Inferior parietal cortex (tissue), 1 donor: ENCODE measurements around the gene TMEM143.
A peak's percentile ranks its signal among the peaks of the same experiment; 100 is the strongest.
"Not testable (repeated sequence)": the region's sequence is repeated elsewhere in the genome, so short reads cannot be mapped to it uniquely, and the experiment has no call there.

Source experiments
- DNase-seq: peaks from one replicate; pipeline ENCODE4 v3.0.0-alpha.2; 2016; ENCODE audit errors: extremely low spot score

The TMEM143 gene

DNA sequence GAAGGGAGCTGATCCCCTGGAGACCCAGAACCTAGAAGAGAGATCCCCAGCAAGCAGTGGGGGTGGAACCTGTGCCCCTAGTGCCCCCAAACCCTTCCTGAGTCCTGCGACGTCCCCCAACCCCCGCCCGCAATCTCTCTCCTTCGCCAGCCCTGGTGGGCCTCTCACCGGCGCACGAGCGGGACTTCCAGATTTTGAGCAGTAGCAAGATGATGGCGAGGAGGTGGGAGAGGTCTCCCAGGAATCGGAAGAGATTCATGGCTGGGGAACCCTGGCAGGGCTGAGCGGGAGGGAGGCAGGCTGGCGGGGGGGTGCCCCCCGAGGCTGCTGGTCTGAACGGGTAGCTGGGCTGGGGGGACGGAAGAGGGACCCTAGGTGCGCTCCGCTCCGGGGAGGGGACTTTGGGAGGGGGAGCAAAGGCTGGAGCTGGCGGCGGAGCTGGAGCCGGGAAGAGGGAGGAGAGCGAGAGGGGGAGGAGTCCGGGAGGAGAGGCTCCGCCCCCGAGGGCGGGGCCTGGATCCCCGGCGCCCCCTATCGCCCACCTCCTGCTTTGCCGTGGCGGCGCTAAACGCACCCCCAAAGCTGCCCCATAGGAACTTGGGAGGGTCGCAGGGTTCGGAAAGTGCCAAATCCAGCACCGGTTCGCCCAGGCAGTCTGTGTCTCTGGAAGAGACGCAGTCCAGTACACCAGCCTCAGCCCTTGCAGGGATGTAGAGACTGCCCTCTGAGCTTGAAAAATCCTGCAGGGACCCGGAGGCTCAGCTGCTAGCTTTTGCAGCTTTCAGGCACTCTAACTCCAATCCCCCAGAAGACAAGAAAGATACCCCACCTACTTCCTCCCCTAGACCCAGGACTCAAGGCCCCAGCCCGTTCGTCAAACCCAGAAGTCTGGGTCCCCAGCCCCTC, 27.6 kb upstream of the TMEM143 start, which contains the start of gene KDELR1:
TSS of gene KDELR1 (minus strand) at position 452 of the 906 bp plus-strand sequence. CDS start at position 259, 193 bp downstream.
- peak; percentile 80 for DNase-seq

DNA sequence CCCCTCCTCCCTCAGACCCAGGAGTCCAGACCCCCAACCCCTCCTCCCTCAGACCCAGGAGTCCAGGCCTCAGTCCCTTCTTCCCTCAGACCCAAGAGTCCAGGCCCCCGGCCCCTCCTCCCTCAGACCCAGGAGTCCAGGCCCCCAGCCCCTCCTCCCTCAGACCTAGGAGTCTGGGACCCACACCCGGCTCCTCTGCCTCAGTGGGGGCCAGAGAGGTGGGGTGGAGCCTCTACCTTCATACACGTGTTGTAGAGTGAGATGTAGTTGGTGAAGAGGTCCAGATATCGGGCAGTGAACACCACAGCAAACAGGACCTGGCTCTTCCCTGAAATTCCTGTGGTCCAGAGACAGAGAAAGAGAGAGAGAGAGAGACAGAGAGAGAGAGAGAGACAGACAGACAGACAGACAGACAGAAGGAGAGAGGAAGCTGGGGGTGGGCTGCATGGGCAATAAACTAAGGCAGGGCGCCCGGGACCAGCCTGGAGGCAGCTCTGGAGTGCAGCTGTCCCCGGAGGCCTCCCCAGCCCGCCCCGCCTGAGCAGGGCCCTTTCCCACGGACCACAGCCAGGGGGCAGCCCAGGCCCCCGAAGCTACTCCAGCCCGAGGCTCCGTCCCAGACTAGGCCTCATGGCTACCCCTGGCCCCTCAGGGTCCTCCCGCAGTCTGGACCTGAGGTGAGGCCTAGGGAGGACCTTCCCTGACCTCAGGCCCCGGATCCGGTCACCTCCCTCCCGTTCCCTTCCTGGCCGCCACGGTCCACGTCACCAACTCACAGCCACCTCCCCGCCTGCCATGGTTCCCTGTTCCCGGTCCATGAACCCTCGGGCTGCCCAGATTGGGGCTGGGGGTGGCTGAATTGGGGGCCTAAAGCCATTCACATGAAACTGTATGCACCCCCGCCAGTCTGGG, 26.7 kb upstream of the TMEM143 start:
- DNase-seq: peak; percentile 42

DNA sequence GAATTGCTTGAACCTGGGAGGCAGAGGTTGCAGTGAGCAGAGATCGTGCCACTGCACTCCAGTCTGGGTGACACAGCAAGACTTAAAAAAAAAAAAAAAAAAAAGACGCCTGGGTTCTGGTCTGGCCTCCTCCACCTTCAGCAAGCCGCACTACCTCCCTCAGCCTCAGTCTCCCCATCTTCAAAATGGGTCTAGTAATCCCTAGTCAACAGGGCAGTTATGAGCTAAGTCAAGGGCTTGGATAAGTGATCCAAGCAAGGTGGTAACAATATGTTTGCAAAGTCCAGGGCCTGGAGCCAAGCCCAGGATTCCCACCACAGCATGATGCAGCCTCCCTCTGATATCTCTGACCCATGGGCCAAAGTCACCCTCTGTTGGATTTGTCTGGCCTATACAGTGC, 23.2 kb upstream of the TMEM143 start:
- no peak for DNase-seq

DNA sequence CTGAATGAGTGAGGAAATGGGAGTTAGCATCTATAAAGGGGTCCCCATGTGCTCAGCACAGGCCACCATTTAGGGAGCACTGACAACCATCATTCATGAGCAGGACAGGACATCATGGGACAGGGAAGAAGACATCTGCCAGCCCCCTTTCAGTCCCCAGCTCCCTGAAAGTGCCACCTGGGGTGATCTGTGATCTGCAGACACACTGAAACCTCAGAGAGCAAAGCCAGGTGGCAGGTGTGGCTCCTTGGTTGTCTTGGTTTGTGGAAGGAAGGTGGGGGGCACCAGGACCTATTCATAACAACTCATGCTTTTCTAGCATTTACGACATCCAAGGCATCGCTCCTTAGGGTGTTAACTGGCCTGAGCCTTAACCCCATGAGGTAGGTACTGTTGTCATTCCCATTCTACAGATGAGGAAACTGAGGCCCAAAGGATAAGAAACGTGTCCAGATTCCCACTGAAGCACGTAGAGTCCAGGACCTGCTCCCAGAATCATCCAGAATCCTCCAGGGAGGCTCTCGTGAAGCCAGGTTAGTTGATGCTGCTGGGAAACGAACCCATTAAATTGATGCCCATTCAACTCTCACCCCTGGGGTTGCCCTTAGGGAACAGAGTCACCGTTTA, 21.8 kb upstream of the TMEM143 start:
- no peak for DNase-seq

DNA sequence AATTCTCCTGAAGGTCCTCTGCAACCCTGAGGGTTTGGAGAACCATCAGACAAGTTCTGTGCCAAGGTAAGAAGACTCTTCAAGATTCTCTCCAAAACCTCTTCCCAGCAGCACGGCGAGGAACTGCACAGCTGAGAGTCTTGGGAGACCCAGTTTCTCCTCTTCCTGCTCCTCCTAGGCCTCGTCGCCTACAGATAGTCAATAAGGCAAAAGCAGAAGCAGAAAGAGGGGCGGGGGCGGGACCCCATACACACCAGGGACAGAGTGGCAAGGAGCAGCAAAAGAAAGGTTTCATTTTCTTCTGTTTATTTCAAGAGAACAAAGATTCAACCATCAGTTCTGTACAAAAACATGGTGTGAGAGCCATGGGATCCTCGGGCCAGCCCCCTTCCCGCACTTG, 18.5 kb upstream of the TMEM143 start:
- DNase-seq: no peak

DNA sequence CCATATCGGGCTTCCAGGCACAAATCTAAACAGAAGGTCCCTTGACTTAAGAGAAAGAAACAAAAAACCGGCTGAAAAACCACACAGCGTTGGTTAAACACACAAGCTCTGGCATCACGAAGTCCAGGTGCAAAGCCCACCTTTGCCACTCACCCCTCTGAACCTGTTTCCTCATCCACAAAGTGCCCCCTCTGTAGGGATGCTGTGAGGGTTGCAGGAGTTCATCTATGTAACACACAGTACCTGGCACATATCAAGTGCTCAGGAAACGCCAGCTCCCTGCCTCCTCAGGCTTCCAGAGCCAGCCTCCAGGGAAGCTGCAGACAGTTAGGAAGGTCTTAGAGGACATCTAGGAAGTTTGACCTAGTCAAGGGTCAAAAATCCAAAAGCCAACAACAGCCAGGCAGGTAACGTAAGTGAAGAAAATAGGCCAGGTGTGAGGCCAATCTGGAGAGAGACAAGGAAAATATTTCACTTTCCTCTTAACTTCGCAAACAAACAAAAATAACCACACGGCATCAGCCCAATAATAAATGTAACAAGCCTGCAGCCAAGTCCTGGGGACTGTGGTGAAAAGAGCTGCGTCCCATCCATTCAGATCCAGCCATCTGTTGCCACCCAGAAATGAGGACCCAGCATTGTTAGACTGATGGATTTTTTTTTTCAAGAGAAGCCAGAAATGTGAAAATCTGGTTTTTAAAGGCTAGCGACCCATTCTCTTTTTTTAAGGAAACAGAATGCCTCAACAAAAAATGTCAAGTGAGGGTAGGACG, 17.6 kb upstream of the TMEM143 start:
- DNase-seq: no peak

DNA sequence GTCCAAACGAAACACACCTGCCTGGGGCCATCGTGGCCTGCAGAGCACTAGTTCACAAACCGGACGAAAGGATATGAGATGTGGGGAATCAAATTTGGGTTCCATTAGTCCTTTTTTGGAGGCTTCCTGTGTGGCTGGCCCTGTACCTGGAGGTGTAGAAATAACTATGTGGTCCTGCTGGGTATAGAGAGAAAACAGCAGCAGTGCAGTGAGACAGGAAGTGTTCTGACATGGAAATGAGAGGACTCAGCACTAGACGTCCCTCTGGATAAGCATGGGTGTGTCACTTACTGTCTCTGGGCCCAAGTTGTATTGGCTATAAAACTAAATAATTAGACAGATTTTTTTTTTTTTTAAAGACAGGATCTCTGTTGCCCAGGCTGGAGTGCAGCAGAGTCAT, 15.3 kb upstream of the TMEM143 start:
- DNase-seq: no peak

DNA sequence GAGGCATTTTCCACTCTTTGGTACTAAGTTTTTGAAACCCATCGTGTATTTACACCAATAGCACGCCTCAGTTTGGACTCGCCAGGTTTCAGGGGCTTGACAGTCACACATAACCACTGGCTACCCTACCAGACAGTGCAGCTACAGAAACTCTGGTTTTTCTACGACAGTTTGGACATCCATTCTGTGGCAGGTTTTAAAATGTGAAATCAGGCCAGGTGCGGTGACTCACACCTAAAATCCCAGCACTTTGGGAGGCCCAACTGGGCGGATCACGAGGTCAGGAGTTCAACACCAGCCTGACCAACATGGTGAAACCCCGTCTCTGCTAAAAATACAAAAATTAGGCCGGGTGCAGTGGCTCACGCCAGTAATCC, 14.4 kb upstream of the TMEM143 start:
- no peak for DNase-seq

DNA sequence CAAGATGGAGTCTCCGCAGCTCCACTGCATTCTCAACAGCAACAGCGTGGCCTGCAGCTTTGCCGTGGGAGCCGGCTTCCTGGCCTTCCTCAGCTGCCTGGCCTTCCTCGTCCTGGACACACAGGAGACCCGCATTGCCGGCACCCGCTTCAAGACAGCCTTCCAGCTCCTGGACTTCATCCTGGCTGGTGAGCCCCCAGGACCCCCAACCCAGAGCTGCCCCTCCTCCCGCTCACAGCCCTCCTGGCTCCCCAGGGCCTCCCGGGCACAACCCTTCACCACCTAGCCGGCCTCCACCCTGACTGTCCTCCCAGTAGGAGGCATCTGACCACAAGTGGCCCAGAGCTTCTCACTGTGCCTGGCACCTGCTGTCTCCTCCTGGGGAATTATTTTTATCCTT, 9.8 kb upstream of the TMEM143 start:
- DNase-seq: no peak

DNA sequence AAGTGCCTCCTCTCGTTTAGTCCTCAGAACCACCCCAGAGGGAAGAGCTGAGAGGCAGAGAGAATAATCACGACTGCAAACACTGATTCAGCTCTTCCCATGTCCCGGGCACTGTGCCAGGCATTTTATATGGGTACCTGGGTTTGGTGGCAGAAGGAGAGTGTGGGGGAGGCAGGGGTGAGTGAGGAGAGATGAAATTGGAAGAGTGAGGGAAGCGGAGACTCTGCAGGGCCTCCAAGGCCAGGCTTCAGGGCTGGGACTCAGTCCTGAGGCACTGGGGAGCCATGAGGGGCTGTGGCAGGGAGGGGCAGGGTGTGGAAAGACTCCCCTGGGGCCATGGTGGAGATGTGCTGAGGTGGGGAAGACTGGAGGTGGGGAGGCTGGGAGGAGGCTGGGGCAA, 9.2 kb upstream of the TMEM143 start:
- no peak for DNase-seq

DNA sequence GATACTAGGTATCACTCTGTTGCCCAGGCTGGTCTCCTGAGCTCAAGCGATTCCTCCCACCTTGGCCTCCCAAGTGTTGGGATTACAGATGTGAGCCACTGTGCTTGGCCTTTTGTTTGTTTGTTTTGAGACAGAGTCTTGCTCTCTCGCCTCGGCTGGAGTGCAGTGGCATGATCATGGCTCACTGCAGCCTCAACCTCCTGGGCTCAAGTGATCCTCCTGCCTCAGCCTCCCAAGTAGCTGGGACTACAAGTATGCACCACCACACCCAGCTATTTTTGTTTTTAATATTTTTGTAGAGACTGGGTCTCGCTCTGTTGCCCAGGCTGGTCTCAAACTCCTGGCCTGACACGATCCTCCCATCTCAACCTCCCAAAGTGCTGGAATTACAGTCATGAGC, 8.0 kb upstream of the TMEM143 start:
- not testable (repeated sequence) for DNase-seq

DNA sequence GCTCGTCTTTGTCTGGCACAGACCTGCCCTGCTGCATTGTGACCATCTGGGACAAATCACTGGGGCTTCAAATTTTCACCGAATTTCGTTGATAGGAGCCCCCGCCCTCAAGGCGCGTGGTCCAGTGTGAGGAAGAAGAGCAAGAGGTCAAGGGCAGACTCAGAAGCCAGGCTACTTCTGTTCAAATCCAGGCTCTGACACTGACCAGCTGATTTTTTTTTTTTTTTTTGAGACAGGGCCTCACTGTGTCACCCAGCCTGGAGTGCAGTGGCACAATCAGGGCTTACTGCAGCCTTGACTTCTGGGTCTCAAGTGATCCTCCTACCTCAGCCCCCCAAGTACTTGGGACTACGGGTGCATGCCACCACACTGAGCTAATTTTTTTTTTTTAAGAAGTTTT, 7.6 kb upstream of the TMEM143 start:
- no peak for DNase-seq

DNA sequence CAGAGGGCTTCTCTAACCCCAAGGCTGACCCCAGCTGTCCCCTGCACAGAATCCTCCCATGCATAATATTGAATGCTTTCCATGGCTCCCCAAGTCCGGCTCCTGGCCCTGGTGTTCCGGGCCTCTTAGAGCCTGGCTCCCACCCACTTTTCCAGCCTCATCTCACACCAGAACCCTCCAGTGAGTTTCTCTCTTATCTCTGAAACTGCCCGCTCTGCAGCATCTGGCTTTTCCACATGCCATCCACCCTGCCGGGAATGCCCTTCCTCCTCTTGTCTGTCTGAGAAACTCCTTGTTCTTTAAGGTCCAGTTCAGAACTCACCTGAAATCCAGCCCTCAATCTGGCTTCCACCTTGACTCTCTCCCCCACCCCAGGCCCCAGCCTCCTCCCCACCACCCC, 7.2 kb upstream of the TMEM143 start:
- DNase-seq: no peak

DNA sequence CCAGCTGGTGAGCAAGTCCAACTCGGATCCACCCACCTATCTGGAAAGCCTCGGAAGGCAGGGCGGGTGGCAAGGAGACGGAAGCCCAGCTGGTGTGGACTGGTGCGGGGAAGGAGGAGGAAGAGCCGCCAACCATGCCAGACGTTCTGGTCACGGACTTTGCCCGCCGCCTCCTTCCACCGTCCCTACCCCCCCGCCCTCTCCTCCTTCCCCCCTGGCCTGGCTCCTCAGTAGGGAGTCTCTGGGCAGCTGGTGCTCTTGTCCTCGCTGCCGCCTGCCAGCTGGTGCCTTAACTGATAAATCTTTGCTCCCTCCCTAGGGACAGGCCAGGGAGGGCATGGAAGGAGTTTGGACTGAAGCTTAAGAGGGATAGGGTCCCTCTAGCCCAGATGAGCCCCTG, 5.2 kb upstream of the TMEM143 start:
- DNase-seq: no peak

DNA sequence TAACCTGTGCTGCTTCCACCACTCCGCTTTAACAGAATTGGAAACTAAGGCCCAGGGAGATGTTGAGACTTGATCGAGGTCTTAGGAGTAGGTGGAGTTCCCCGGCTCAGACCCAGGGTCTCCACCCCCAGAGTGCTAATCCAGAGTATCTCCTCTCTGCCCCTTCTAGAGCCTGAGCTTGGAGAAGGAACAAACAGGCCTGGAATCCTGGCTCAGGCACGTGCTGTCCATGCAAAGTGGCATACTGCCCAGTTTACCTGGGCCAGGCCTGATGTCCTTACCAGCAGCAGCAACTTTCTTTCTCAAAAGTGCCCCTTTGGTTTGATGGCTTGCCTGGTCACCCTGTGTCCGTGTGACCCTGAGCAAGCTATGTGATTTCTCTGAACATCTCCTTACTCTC, 4.1 kb upstream of the TMEM143 start:
- no peak for DNase-seq

DNA sequence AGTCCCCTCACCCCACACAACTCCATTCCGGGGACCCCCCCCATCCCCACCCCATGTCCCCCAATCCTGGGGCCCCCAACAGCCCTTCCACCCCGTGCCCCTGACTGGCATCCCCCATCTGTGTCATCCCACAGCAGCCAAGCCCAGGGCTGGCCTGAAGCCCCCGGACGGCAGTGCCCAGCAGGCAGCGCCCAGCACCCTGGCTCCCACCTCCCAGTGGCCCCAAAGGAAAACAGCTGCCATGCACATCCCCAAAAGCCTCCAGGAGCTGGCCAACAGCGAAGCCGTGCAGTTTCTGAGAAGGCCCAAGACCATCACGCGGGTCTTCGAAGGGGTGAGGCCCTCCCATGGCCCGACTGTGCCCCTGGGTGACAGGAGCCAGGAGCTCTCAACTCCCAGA, 1.9 kb upstream of the TMEM143 start:
- DNase-seq: no peak

DNA sequence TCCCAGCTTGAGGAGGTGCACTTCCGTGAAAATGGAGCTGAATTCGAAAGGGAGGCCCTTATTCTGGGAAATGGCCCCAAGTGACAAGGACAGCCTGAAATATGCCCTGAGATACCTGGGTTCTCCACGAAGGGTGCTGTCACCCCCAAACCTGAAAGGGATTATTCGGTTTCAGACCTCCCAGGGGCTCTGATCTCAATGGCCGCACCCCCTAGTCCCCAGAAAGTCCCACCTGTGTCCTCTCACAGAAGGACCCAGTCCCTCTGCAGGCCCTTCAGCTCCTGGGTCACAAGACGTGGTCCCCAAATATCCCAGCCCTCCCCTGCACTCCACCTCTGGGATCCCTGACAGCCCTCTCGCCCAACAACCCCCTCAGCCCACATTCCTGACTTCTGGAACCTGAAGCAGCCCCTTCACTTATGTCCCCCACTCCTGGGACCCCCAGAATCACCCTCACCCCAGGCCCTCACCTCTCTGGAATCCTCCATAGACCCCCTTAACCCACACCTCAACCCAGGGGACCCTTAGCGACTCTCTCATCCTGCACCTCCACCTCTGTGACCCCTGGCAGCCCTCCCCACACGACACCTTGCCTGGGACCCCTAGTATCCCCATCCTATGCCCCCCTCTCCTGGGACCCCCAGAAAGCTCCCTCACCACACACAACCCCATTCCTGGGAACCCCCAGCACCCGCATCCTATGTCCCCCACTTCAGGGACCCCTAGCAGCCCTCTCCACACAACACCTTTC, 1.0 kb upstream of the TMEM143 start:
- no peak for DNase-seq

DNA sequence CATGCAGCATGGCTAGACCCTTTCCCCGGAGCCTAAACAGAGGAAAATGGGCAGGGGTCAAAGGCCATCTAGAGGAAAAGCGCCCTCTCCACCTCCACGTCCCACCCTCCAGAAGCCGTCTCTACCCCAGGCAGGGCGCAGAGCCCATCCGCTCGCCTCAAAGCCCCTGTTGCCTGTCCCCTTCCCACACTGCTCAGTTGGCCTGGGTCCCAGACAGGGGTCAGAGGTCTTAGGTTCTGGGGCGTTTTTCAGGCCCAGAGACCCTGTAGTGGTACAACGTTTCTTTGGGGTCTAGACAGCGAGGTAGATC, 285 bp downstream of the TMEM143 start:
- DNase-seq: no peak

DNA sequence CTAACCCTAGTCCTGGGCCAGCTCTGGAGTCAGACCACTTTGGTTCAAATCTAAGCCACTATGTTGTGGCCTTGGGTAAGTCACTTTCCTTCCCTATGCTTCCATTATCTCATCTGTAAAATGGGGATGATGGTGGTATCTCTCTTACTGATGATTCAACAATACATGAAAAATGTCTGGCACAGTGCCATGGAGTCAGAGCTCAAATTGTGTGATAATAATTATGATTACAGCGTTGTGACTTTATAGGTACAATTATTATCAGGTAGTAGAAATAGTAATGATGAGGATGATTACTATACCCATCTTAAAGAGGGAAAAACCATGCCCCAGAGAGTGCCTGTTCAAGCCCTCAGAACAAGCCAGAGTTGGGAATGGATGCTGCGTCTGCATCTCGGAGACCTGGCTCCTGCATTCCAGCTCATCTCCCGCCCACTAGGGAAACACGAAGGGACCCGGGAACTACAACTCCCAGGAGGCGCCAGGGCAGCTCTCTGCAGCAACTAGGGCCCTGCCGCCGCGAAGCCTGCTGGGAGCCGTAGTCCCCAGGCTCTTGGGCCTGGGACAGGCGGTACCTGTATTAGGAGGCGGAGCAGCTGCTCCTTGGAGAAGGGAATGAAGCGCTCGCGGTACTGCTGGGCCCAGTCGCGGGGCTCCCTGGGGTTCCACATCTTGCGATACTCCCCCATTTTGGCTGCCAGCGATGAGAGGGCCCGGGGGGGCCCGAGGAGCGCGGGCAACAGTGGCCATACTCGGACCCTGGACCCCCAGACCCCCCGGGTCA, 832 bp downstream of the TMEM143 start:
- peak; percentile 93 for DNase-seq

DNA sequence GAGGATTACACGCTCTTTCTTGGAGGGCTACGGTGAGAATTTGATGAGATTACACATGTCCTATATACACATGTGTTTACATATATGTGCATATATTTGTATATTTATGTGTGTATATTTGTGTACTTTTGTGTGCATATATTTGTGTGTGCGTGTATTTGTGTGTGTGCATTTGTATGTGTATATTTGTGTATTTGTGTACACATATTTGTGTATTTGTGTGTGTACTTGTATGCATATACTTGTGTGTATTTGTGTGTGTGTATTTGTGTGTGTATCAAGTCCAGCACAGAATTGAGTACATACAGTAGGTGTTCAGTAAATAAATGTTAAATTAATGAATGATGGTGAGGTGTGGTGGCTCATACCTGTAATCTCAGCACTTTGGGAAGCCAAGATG, 1.8 kb downstream of the TMEM143 start:
- no peak for DNase-seq
